Measurements from ENCODE around the gene CHCHD5. TPM values are rescaled to one million over a fixed set of nuclear protein-coding genes. Genes with fewer than 3 reads are reported as not detected.

Gene CHCHD5
- polyA plus RNA-seq, 3 donors, result 37.1 to 77.3 (median 56.2) TPM

DNA sequence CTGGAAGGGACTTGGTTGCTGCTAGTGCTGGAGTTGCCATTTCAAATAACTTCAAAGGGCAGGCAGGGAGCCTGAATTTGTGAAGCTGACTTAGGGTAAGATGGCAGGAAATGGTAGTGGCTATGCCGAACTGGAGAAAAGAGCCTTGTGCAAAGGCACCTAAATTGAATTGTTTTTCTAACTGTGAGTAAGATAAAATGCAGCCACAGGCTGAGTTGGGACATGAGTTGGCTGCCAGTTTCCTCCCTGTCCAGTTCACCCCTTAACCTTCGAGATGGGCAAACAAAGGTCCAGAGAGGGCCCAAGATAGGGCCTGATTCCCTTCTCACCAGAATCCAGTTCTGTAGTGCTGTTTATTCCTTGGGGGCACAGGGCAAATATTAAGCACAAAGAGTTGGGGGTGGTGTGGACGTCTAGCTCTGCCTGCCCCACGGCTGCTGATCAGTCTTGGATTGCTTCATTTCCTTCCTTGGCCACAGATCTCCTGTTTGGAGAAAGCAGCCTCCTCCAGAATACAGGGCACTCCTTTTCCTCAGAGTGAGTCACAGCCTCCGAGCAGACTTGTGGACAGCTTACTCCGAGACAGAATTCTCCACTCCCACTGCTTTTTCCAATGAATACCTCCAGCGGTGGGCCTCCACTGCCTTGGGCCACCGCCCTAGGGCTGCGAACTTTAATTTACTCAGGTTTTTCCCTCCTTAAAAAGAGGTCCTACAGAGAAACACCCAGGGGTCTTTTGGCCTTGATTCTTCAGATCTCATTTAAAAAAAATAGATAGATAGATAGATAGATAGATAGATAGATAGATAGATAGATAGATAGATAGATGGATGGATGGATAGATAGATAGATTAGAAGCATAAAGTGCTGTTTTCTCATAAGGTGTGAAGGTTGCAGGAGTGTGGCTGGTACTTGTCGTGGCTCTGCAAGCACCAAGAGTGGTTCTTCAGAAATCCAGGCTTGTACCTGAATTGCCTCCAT lies 42.9 kb downstream of the CHCHD5 start:
- H3K79me2 ChIP-seq (ENCODE audit: insufficient read depth, low read length), result no peaks in the 10 kb centered on the region
- H3K4me2 ChIP-seq (replicated peaks; ENCODE audit: extremely low read depth, low read length, poor library complexity, severe bottlenecking), result peak overlapping the region; percentile 79
- H3K4me1 ChIP-seq (ENCODE audit: control insufficient read depth in 1 of 2, insufficient read depth in 2 of 2, low read length in 2 of 2), result peaks cover 78 to 94% of the 10 kb centered on the region in 2 donors
- H4K20me1 ChIP-seq (ENCODE audit: insufficient read depth, low read length), result no peaks in the 10 kb centered on the region
- no peaks in the 10 kb centered on the region for H3K9me3 Mint-ChIP-seq
- H3K27me3 ChIP-seq (ENCODE audit: control insufficient read depth in 2 of 2, insufficient read depth in 2 of 2, low read length in 2 of 2), result no peaks in the 10 kb centered on the region
- H3K27ac Mint-ChIP-seq, result peak overlapping the region; percentile 79 to 96 (median 90)
- DNase-seq, result peak; percentile 62 to 87 (median 79)
- intact Hi-C loops (cut with micrococcal nuclease), result loop anchor here in 1 of 2 donors (5.0 kb wide), 1 partner anchor 60 kb away; no protein-coding TSS in a partner anchor
- H3K36me3 Mint-ChIP-seq, result no peaks in the 10 kb centered on the region
- H3K36me3 ChIP-seq (replicated peaks in 1 of 2; ENCODE audit: control insufficient read depth in 1 of 2, insufficient read depth in 2 of 2, low read length in 2 of 2), result no peaks in the 10 kb centered on the region
- no peaks in the 10 kb centered on the region for H3K9me3 ChIP-seq (replicated peaks in 1 of 2; ENCODE audit: control insufficient read depth in 1 of 2, insufficient read depth in 1 of 2, low read length in 2 of 2)
- H2AFZ ChIP-seq (ENCODE audit: insufficient read depth, low read depth, low read length, poor library complexity, severe bottlenecking), result peak overlapping the region; percentile 68
- TF ChIP-seq CTCF (IDR thresholded peaks at IDR 0.05), result no peak
- peak overlapping the region in 1 of 3 experiments; percentile 62 for H3K4me3 ChIP-seq (replicated peaks in 1 of 3; ENCODE audit: low read depth in 2 of 3, low read length in 3 of 3)
- peak overlapping the region; percentile 51 for H3K9ac ChIP-seq (ENCODE audit: insufficient read depth, low read length, poor library complexity, severe bottlenecking)
- H3K4me1 Mint-ChIP-seq, result peaks cover 84% of the 10 kb centered on the region
- 20% methylated on average over 5 of the region's 10 CpGs for WGBS (ENCODE audit: insufficient coverage)
- H3K4me3 Mint-ChIP-seq, result peak overlapping the region; percentile 59 to 71
- H3K27me3 Mint-ChIP-seq (ENCODE audit: low read depth in 3 of 3), result peaks cover 0 to 1% (median 0%) of the 10 kb centered on the region in 3 donors
- peak overlapping the region; percentile 70 to 89 for H3K27ac ChIP-seq (ENCODE audit: low read depth in 1 of 2, low read length in 2 of 2)

- H3K27ac ChIP-seq (ENCODE audit: low read depth in 1 of 2, low read length in 2 of 2), result no peak overlapping the region
- peaks cover 72 to 85% of the 10 kb centered on the region in 2 donors for H3K4me1 ChIP-seq (ENCODE audit: control insufficient read depth in 1 of 2, insufficient read depth in 2 of 2, low read length in 2 of 2)
- H3K9ac ChIP-seq (ENCODE audit: insufficient read depth, low read length, poor library complexity, severe bottlenecking), result no peak overlapping the region
- no peak overlapping the region for H2AFZ ChIP-seq (ENCODE audit: insufficient read depth, low read depth, low read length, poor library complexity, severe bottlenecking)
- no peak for TF ChIP-seq CTCF (IDR thresholded peaks at IDR 0.05)
- H3K27me3 Mint-ChIP-seq (ENCODE audit: low read depth in 3 of 3), result peaks cover 0 to 1% (median 0%) of the 10 kb centered on the region in 3 donors
- H3K79me2 ChIP-seq (ENCODE audit: insufficient read depth, low read length), result no peaks in the 10 kb centered on the region
- H3K9me3 Mint-ChIP-seq, result no peaks in the 10 kb centered on the region
- 98% methylated on average over 5 of the region's 6 CpGs for WGBS (ENCODE audit: insufficient coverage)
- no peaks in the 10 kb centered on the region for H3K9me3 ChIP-seq (replicated peaks in 1 of 2; ENCODE audit: control insufficient read depth in 1 of 2, insufficient read depth in 1 of 2, low read length in 2 of 2)
- peaks cover 84% of the 10 kb centered on the region for H3K4me1 Mint-ChIP-seq
- intact Hi-C loops (cut with micrococcal nuclease), result loop anchor here in 1 of 2 donors (5.0 kb wide), 1 partner anchor 58 kb away; no protein-coding TSS in a partner anchor
- H3K27me3 ChIP-seq (ENCODE audit: control insufficient read depth in 2 of 2, insufficient read depth in 2 of 2, low read length in 2 of 2), result no peaks in the 10 kb centered on the region
- H4K20me1 ChIP-seq (ENCODE audit: insufficient read depth, low read length), result no peaks in the 10 kb centered on the region
- no peak overlapping the region for H3K4me3 Mint-ChIP-seq
- H3K36me3 ChIP-seq (replicated peaks in 1 of 2; ENCODE audit: control insufficient read depth in 1 of 2, insufficient read depth in 2 of 2, low read length in 2 of 2), result no peaks in the 10 kb centered on the region
- H3K36me3 Mint-ChIP-seq, result no peaks in the 10 kb centered on the region
- no peak overlapping the region for H3K4me2 ChIP-seq (replicated peaks; ENCODE audit: extremely low read depth, low read length, poor library complexity, severe bottlenecking)
- H3K4me3 ChIP-seq (replicated peaks in 1 of 3; ENCODE audit: low read depth in 2 of 3, low read length in 3 of 3), result no peak overlapping the region
- no peak overlapping the region for H3K27ac Mint-ChIP-seq
- DNase-seq, result no peak
These were observed 44.8 kb downstream of the CHCHD5 start for GRCh38 chr2:112629224-112629623.

All from CD14-positive monocyte (primary cell).